HEK293 (cell line): ENCODE results near the gene HES3.

Experiments used
- CTCF ChIA-PET: fragments of 350-600 bp; formaldehyde crosslinking; extraction: SDS; loops from one replicate; lab custom pipeline; 2021; ENCODE audit warnings: antibody characterized with exemption; lab: Yijun Ruan, JAX
- POLR2A ChIA-PET: fragments of 300-600 bp; formaldehyde crosslinking; extraction: SDS; loops from one replicate; lab custom pipeline; 2020; ENCODE audit warnings: antibody characterized with exemption, inconsistent platforms; lab: Yijun Ruan, JAX
- H3K27ac ChIP-seq: fragments of 200-500 bp; sonication (Bioruptor generic); 2 replicates; pipeline ENCODE4 v1.5.1; 2014; ENCODE audit warnings: low read depth, low read length, control low read depth, inconsistent platforms; ENCODE audit errors: extremely low read depth
- H3K36me3 ChIP-seq, 2 experiments: fragments of 200-500 bp in 1 of 2; sonication (Bioruptor generic) in 1 of 2; 1 replicate in 1 of 2; 2 replicates in 1 of 2; pipeline ENCODE4 v1.5.1; 2014 to 2017; ENCODE audit warnings: inconsistent platforms in 2 of 2, low read length in 2 of 2; ENCODE audit not compliant: control insufficient read depth in 2 of 2, insufficient read depth in 1 of 2
- H3K4me1 ChIP-seq: fragments of 200-500 bp; sonication (Bioruptor generic); 2 replicates; pipeline ENCODE4 v1.5.1; 2014; ENCODE audit warnings: mild to moderate bottlenecking, low read length, inconsistent platforms; ENCODE audit not compliant: control insufficient read depth, insufficient read depth
- H3K4me3 ChIP-seq: 2 replicates; pipeline ENCODE4 v1.5.1; 2011; ENCODE audit warnings: low read depth, mild to moderate bottlenecking, control low read depth, low read length, moderate library complexity
- H3K9me3 ChIP-seq: fragments of 200-500 bp; sonication (Bioruptor generic); 2 replicates; pipeline ENCODE4 v1.5.1; 2014; ENCODE audit warnings: low read depth, low read length, inconsistent platforms; ENCODE audit not compliant: control insufficient read depth, insufficient read depth
- EGR2 ChIP-seq: fragments of 450-650 bp; formaldehyde crosslinking; IDR thresholded peaks from 2 replicates; pipeline ENCODE4 v1.5.1; 2016; ENCODE audit warnings: low read depth, missing biosample characterization, missing genetic modification characterization
- FEZF1 ChIP-seq: fragments of 450-650 bp; formaldehyde crosslinking; IDR thresholded peaks from 2 replicates; pipeline ENCODE4 v1.5.1; 2016; ENCODE audit warnings: missing biosample characterization, missing genetic modification characterization
- HOXD13 ChIP-seq: sonication (generic); formaldehyde crosslinking; IDR thresholded peaks from 2 replicates; pipeline ENCODE4 v1.8.0; 2022; ENCODE audit warnings: missing genetic modification reagents, borderline replicate concordance
- KLF16 ChIP-seq: fragments of 450-650 bp; formaldehyde crosslinking; IDR thresholded peaks from 2 replicates; pipeline ENCODE4 v1.5.1; 2017; ENCODE audit warnings: missing biosample characterization, missing genetic modification characterization
- KLF8 ChIP-seq: fragments of 450-650 bp; formaldehyde crosslinking; IDR thresholded peaks from 2 replicates; pipeline ENCODE4 v1.5.1; 2016; ENCODE audit warnings: missing biosample characterization, missing genetic modification characterization
- SP2 ChIP-seq: fragments of 450-650 bp; formaldehyde crosslinking; IDR thresholded peaks from 2 replicates; pipeline ENCODE4 v1.5.1; 2016; ENCODE audit warnings: missing biosample characterization, missing genetic modification characterization
- SP3 ChIP-seq: fragments of 450-650 bp; formaldehyde crosslinking; IDR thresholded peaks from 2 replicates; pipeline ENCODE4 v1.5.1; 2016; ENCODE audit warnings: missing biosample characterization, missing genetic modification characterization
- SP7 ChIP-seq: fragments of 450-650 bp; formaldehyde crosslinking; IDR thresholded peaks from 2 replicates; pipeline ENCODE4 v1.5.1; 2016; ENCODE audit warnings: missing biosample characterization, missing genetic modification characterization
- TCF7L2 ChIP-seq: IDR thresholded peaks from 2 replicates; pipeline ENCODE4 v1.6.1; 2011; ENCODE audit warnings: low read depth, mild to moderate bottlenecking, inconsistent platforms, low read length, moderate library complexity, borderline replicate concordance
- TRIM28 ChIP-seq: IDR thresholded peaks from 2 replicates; pipeline ENCODE4 v1.6.1; 2011; ENCODE audit warnings: low read length, control low read depth, borderline replicate concordance
- YY1 ChIP-seq: fragments of 450-650 bp; formaldehyde crosslinking; IDR thresholded peaks from 2 replicates; pipeline ENCODE4 v1.5.1; 2018; ENCODE audit warnings: missing biosample characterization, missing genetic modification characterization
- ZBTB17 ChIP-seq: fragments of 450-650 bp; formaldehyde crosslinking; IDR thresholded peaks from 2 replicates; pipeline ENCODE4 v1.5.1; 2016; ENCODE audit warnings: missing biosample characterization, missing genetic modification characterization
- ZBTB7A ChIP-seq: fragments of 450-650 bp; formaldehyde crosslinking; IDR thresholded peaks from 2 replicates; pipeline ENCODE4 v1.5.1; 2016; ENCODE audit warnings: low read depth, missing biosample characterization, missing genetic modification characterization
- ZNF121 ChIP-seq: fragments of 450-650 bp; formaldehyde crosslinking; IDR thresholded peaks from 2 replicates; pipeline ENCODE4 v1.5.1; 2016; ENCODE audit warnings: missing biosample characterization, missing genetic modification characterization
- ZNF146 ChIP-seq: fragments of 450-650 bp; formaldehyde crosslinking; IDR thresholded peaks from 2 replicates; pipeline ENCODE4 v1.5.1; 2016; ENCODE audit warnings: missing biosample characterization, missing genetic modification characterization
- ZNF16 ChIP-seq: fragments of 450-650 bp; formaldehyde crosslinking; IDR thresholded peaks from 2 replicates; pipeline ENCODE4 v1.5.1; 2016; ENCODE audit warnings: low read depth, missing biosample characterization, missing genetic modification characterization
- ZNF174 ChIP-seq: fragments of 450-650 bp; formaldehyde crosslinking; IDR thresholded peaks from 2 replicates; pipeline ENCODE4 v1.5.0; 2017; ENCODE audit warnings: missing biosample characterization, mild to moderate bottlenecking, missing genetic modification characterization
- ZNF19 ChIP-seq: fragments of 450-650 bp; formaldehyde crosslinking; IDR thresholded peaks from 2 replicates; pipeline ENCODE4; 2016; ENCODE audit warnings: missing biosample characterization, missing genetic modification characterization, low read depth
- ZNF202 ChIP-seq: fragments of 450-650 bp; formaldehyde crosslinking; IDR thresholded peaks from 2 replicates; pipeline ENCODE4 v1.5.1; 2016; ENCODE audit warnings: missing biosample characterization, missing genetic modification characterization, borderline replicate concordance
- ZNF248 ChIP-seq: fragments of 450-650 bp; formaldehyde crosslinking; IDR thresholded peaks from 2 replicates; pipeline ENCODE4 v1.5.1; 2017; ENCODE audit warnings: missing biosample characterization, missing genetic modification characterization
- ZNF266 ChIP-seq: fragments of 450-650 bp; formaldehyde crosslinking; IDR thresholded peaks from 2 replicates; pipeline ENCODE4 v1.5.1; 2016; ENCODE audit warnings: missing biosample characterization, missing genetic modification characterization, low read depth
- ZNF426 ChIP-seq: fragments of 450-650 bp; formaldehyde crosslinking; IDR thresholded peaks from 2 replicates; pipeline ENCODE4 v1.5.1; 2017; ENCODE audit warnings: missing biosample characterization, missing genetic modification characterization, mild to moderate bottlenecking, inconsistent platforms, moderate library complexity
- ZNF48 ChIP-seq: fragments of 450-650 bp; formaldehyde crosslinking; IDR thresholded peaks from 2 replicates; pipeline ENCODE4 v1.5.1; 2016; ENCODE audit warnings: missing biosample characterization, missing genetic modification characterization
- ZNF501 ChIP-seq: fragments of 450-650 bp; formaldehyde crosslinking; IDR thresholded peaks from 2 replicates; pipeline ENCODE4 v1.5.1; 2016; ENCODE audit warnings: missing biosample characterization, missing genetic modification characterization
- ZNF610 ChIP-seq: fragments of 450-650 bp; formaldehyde crosslinking; IDR thresholded peaks from 2 replicates; pipeline ENCODE4 v1.5.1; 2016; ENCODE audit warnings: missing biosample characterization, missing genetic modification characterization, borderline replicate concordance
- ZNF707 ChIP-seq: fragments of 450-650 bp; formaldehyde crosslinking; IDR thresholded peaks from 2 replicates; pipeline ENCODE4 v1.5.1; 2016; ENCODE audit warnings: missing biosample characterization, missing genetic modification characterization
- ZNF791 ChIP-seq: fragments of 450-650 bp; formaldehyde crosslinking; IDR thresholded peaks from 2 replicates; pipeline ENCODE4 v1.5.1; 2016; ENCODE audit warnings: missing biosample characterization, missing genetic modification characterization
- TF ChIP-seq, protein P1 (sequence below): fragments of 450-650 bp; formaldehyde crosslinking; IDR thresholded peaks from 2 replicates; pipeline ENCODE4 v1.5.1; 2016; ENCODE audit warnings: missing biosample characterization, missing genetic modification characterization
- TF ChIP-seq, protein P2 (sequence below): fragments of 450-650 bp; formaldehyde crosslinking; IDR thresholded peaks from 2 replicates; pipeline ENCODE4 v1.5.1; 2016; ENCODE audit warnings: missing biosample characterization, missing genetic modification characterization
- TF ChIP-seq, protein P3 (sequence below): fragments of 450-650 bp; formaldehyde crosslinking; IDR thresholded peaks from 2 replicates; pipeline ENCODE4 v1.5.1; 2017; ENCODE audit warnings: missing biosample characterization, missing genetic modification characterization
- TF ChIP-seq, protein P4 (sequence below): fragments of 450-650 bp; formaldehyde crosslinking; IDR thresholded peaks from 2 replicates; pipeline ENCODE4 v1.5.1; 2016; ENCODE audit warnings: missing biosample characterization, missing genetic modification characterization, low read depth
- TF ChIP-seq, protein P5 (sequence below): sonication (generic); formaldehyde crosslinking; IDR thresholded peaks from 2 replicates; pipeline ENCODE4 v1.8.1; 2022; ENCODE audit warnings: mild to moderate bottlenecking, moderate library complexity, missing genetic modification reagents

The HES3 gene

DNA sequence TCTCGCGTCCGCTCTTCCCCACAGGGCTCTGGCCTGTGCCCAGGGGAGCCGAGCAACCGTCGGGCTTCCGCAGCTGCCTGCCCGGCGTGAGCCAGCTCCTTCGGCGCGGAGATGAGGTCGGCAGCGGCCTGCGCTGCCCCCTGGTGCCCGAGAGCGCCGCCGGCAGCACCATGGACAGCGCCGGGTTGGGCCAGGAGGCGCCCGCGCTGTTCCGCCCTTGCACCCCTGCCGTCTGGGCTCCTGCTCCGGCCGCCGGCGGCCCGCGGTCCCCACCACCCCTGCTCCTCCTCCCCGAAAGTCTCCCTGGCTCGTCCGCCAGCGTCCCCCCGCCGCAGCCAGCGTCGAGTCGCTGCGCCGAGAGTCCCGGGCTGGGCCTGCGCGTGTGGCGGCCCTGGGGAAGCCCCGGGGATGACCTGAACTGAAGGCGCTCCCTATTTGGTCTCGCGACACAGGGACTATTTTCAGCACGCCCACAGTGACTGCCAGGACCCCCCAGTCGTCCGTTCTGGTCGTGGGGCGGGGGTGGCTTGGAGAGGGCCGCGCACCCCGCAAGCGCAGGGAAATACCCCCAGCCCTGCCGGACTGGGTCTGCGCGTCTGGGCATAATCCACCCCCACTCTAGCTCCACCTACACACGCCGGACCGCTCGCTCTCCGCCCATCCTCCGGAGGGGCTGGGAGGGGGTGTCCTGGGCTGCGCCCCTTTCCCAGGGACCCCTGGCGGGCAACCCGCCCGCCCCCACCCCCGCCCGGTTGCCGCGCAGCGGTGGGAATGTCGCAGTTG is 1.3 kb downstream of the HES3 start:
- H3K4me3 ChIP-seq, result peak overlapping the region; percentile 20
- H3K4me1 ChIP-seq, result no peaks in the 10 kb centered on the region; the same call in 1 of the 2 replicates
- H3K9me3 ChIP-seq, result no peaks in the 10 kb centered on the region
- no peak overlapping the region for H3K27ac ChIP-seq
- ChIA-PET POLR2A (interaction anchor here (0.6 to 1.6 kb wide), 2 partner anchors 10 to 96 kb away, joined by 3 to 13 read pairs; partner anchors contain the start of gene ICMT), CTCF (interaction anchor here (0.6 to 9.2 kb wide), 27 partner anchors 9 to 1273 kb away, joined by 3 to 181 read pairs (median 5); partner anchors contain the start of genes ICMT and RNF207)
- no peaks in the 10 kb centered on the region for H3K36me3 ChIP-seq
- no peak for TF ChIP-seq ZNF610 (tag by site-specific recombination)
- no peak for TF ChIP-seq ZNF707 (tag by site-specific recombination)
- TF ChIP-seq, protein P1, sequence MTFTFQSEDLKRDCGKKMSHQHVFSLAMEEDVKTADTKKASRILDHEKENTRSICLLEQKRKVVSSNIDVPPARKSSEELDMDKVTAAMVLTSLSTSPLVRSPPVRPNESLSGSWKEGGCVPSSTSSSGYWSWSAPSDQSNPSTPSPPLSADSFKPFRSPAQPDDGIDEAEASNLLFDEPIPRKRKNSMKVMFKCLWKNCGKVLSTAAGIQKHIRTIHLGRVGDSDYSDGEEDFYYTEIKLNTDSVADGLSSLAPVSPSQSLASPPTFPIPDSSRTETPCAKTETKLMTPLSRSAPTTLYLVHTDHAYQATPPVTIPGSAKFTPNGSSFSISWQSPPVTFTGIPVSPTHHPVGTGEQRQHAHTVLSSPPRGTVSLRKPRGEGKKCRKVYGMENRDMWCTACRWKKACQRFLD, result no peak
- peak; percentile 94 for TF ChIP-seq KLF8 (tag by site-specific recombination)
- no peak for TF ChIP-seq SP3
- TF ChIP-seq, protein P2, sequence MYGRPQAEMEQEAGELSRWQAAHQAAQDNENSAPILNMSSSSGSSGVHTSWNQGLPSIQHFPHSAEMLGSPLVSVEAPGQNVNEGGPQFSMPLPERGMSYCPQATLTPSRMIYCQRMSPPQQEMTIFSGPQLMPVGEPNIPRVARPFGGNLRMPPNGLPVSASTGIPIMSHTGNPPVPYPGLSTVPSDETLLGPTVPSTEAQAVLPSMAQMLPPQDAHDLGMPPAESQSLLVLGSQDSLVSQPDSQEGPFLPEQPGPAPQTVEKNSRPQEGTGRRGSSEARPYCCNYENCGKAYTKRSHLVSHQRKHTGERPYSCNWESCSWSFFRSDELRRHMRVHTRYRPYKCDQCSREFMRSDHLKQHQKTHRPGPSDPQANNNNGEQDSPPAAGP (tag by site-specific recombination), result peak; percentile 93
- TF ChIP-seq ZNF19 (tag by site-specific recombination), result no peak
- peak; percentile 54; the same call in 1 of the 2 replicates for TF ChIP-seq YY1
- TF ChIP-seq ZNF16 (tag by site-specific recombination), result no peak
- no peak for TF ChIP-seq TCF7L2
- TF ChIP-seq FEZF1 (tag by site-specific recombination), result no peak
- no peak for TF ChIP-seq EGR2
- TF ChIP-seq ZNF146, result peak; percentile 5; the same call in 1 of the 2 replicates
- TF ChIP-seq TRIM28, result no peak
- no peak for TF ChIP-seq ZNF501 (tag by site-specific recombination)
- TF ChIP-seq SP2 (tag by site-specific recombination), result no peak
- no peak for TF ChIP-seq ZNF248 (tag by site-specific recombination)
- TF ChIP-seq HOXD13 (CRISPR knock-in tag), result peak; percentile 79; the same call in 1 of the 2 replicates
- TF ChIP-seq ZBTB7A (tag by site-specific recombination), result peak; percentile 17; the same call in 1 of the 2 replicates
- TF ChIP-seq ZNF426 (tag by site-specific recombination), result no peak
- TF ChIP-seq ZBTB17 (tag by site-specific recombination), result peak; percentile 35; the same call in 1 of the 2 replicates
- TF ChIP-seq, protein P3, sequence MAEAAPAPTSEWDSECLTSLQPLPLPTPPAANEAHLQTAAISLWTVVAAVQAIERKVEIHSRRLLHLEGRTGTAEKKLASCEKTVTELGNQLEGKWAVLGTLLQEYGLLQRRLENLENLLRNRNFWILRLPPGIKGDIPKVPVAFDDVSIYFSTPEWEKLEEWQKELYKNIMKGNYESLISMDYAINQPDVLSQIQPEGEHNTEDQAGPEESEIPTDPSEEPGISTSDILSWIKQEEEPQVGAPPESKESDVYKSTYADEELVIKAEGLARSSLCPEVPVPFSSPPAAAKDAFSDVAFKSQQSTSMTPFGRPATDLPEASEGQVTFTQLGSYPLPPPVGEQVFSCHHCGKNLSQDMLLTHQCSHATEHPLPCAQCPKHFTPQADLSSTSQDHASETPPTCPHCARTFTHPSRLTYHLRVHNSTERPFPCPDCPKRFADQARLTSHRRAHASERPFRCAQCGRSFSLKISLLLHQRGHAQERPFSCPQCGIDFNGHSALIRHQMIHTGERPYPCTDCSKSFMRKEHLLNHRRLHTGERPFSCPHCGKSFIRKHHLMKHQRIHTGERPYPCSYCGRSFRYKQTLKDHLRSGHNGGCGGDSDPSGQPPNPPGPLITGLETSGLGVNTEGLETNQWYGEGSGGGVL, result peak; percentile 62
- TF ChIP-seq, protein P4, sequence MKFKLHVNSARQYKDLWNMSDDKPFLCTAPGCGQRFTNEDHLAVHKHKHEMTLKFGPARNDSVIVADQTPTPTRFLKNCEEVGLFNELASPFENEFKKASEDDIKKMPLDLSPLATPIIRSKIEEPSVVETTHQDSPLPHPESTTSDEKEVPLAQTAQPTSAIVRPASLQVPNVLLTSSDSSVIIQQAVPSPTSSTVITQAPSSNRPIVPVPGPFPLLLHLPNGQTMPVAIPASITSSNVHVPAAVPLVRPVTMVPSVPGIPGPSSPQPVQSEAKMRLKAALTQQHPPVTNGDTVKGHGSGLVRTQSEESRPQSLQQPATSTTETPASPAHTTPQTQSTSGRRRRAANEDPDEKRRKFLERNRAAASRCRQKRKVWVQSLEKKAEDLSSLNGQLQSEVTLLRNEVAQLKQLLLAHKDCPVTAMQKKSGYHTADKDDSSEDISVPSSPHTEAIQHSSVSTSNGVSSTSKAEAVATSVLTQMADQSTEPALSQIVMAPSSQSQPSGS (tag by site-specific recombination), result no peak
- TF ChIP-seq, protein P5, sequence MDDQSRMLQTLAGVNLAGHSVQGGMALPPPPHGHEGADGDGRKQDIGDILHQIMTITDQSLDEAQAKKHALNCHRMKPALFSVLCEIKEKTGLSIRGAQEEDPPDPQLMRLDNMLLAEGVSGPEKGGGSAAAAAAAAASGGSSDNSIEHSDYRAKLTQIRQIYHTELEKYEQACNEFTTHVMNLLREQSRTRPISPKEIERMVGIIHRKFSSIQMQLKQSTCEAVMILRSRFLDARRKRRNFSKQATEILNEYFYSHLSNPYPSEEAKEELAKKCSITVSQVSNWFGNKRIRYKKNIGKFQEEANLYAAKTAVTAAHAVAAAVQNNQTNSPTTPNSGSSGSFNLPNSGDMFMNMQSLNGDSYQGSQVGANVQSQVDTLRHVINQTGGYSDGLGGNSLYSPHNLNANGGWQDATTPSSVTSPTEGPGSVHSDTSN (CRISPR knock-in tag), result peak; percentile 96
- TF ChIP-seq ZNF791 (tag by site-specific recombination), result no peak
- TF ChIP-seq KLF16 (tag by site-specific recombination), result no peak
- TF ChIP-seq ZNF121 (tag by site-specific recombination), result 0 out of 2 replicates have a peak, but pooled peaks have one; percentile 10
- TF ChIP-seq ZNF174, result no peak
- no peak for TF ChIP-seq ZNF202 (tag by site-specific recombination)
- TF ChIP-seq ZNF48, result no peak
- no peak; the same call in 1 of the 2 replicates for TF ChIP-seq SP7
- no peak for TF ChIP-seq ZNF266 (tag by site-specific recombination)
